Measurements from ENCODE around the gene PRRT1.
"Not testable (repeated sequence)": the region's sequence is repeated elsewhere in the genome, so short reads cannot be mapped to it uniquely, and the experiment has no call there.

PRRT1 gene

GRCh38 chr6:32120573-32121059, 31.1 kb downstream of the PRRT1 start:
- no peak for DNase-seq (ENCODE audit: low read depth)

DNA sequence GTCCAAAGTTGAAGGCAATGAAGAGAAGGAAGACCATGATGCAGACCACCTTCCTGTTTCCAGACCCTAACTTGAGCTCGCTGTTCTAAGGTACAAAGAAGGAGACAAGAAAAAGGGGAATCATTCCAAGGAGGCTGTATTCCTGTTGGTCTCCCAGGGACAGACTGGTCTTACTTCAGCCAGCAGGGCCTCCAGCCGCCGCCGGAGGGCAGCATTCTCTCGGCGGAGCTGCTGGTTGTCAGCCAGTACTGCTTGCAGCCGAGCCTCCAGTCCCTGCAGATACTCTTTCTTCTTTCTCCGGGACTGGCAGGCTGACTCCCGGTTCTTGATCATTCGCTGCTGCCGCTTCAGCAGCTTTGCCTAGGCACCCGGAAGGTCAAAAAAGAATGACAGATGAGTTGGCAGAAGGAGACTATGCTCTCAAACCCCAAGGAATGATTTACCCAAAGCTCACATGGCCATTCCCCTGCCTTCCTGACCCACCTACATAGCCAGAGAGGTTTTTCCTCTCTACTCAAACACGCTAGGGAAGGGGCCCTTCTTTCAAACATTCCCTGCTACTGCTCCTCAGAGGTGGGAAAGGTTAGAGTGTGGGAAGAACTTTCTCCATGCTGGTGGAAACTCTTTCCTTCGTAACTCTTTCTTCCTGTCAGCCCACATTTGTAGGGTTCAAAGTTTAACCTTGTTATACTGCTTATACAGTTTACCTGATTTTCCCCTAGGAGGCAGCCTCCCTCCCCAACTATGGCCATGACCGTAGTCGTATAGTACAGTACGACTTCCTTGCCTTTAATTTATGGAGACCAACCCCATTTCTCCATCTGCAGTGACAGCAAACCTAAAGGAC, 32.7 kb downstream of the PRRT1 start:
- DNase-seq (ENCODE audit: low read depth), result peak; percentile 41

GRCh38 chr6:32117461-32117860, 34.3 kb downstream of the PRRT1 start:
- no peak for DNase-seq (ENCODE audit: low read depth)

DNA sequence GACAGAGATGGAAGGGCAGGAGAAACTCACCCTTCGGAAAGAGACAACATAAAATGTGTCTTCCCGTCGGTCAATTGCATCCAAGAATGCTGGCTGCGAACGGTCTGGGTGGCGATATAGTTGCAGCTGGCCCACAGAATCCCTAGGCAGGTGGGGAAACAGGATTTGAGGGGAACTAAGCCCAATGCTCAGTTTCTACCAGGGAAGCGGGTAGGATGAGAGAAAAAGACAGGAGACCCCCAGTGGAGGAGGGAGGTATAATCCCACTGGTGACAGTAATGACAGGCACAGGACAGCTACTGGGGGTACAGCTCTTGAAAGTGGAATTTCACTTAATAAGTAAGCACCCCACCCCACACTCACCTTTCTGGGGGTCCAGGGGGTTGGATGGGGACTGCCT, 35.1 kb downstream of the PRRT1 start:
- no peak for DNase-seq (ENCODE audit: low read depth)

DNA sequence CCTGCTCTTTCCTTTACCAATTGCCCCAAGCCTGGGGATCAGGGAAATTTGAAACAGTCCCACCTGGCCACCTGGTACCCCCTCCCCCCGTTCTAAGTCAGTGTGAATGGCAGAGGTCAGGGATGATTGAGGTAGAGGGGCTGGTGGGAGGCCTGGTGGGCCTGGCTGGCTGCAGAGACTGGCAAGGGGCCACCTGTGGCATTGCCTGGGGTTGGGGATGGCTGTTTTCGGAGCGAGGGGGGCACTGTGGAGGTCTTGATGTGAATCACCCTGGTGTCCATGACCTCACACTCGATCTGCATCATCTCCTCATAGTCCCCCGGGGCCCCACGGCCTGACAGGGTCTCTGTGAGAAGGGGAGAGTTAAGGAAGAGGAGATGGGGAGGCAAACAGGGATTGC, 36.1 kb downstream of the PRRT1 start:
- DNase-seq (ENCODE audit: low read depth), result no peak

- DNase-seq (ENCODE audit: low read depth), result no peak
Measured at GRCh38 chr6:32114796-32115195, 36.9 kb downstream of the PRRT1 start.

- no peak for DNase-seq (ENCODE audit: low read depth)
Measured at GRCh38 chr6:32113386-32114352, 38.1 kb downstream of the PRRT1 start.

- no peak for DNase-seq (ENCODE audit: low read depth)
Measured at GRCh38 chr6:32112431-32112980, 39.2 kb downstream of the PRRT1 start.

- DNase-seq (ENCODE audit: low read depth), result no peak
Measured at GRCh38 chr6:32111424-32112066, 40.2 kb downstream of the PRRT1 start.

- no peak for DNase-seq (ENCODE audit: low read depth)
Measured at GRCh38 chr6:32110632-32111031, 41.1 kb downstream of the PRRT1 start.

DNA sequence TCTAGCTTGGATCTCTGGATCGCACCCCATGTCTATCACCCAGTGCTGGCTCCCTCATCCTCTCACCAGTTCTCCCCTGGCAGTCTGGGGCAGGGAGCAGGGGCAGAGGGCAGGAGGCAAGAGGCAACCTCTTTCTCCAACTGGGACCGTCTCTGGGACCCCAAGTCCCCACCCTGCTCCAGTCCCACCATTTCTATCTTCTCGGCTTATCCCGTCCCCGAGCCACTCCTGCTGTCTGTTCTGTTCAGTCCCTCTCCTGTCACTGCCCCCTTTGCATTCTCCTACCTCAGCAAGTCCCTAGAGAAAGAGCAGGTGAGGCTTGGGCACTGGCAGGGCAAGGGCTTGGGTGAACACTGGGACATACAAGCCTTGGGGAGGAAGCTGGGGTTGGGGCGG, 42.0 kb downstream of the PRRT1 start:
- DNase-seq (ENCODE audit: low read depth), result no peak

- no peak for DNase-seq (ENCODE audit: low read depth)
Measured at GRCh38 chr6:32109114-32109764, 42.5 kb downstream of the PRRT1 start, which contains the start of gene TNXB. TSS of gene TNXB (minus strand) at chr6:32109338. CDS start at chr6:32098198, 11,140 bp downstream.

- DNase-seq (ENCODE audit: low read depth), result no peak
Measured at GRCh38 chr6:32108727-32109113, 43.0 kb downstream of the PRRT1 start.

DNA sequence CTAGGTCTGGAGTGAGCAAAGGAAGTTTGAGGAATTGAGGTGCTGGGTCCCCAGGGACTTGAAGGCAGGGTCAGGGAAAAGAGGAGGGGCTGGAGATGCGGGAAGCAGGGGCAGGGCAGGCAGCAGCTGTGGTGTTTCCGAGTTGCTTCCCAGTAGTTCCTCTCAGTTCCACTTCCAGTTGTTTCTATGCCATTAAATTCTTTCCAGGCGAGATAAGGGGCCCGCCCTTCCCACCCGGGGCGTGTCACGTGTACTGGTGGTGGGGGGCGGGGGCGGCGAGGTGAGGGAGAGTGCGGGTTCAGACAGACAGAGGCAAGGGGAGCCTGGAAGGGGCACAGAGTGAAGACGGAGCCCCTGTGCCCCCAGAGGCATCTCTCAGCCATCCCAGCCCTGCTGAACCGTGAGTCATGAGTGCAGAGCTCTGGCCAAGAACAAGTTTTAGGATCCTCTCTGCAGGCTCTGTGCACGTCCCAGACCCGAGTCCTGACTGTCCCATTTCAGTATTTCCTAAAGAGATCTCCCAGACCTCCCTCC, 43.6 kb downstream of the PRRT1 start:
- DNase-seq (ENCODE audit: low read depth), result no peak

- no peak for DNase-seq (ENCODE audit: low read depth)
Measured at GRCh38 chr6:32107406-32107805, 44.3 kb downstream of the PRRT1 start.

DNA sequence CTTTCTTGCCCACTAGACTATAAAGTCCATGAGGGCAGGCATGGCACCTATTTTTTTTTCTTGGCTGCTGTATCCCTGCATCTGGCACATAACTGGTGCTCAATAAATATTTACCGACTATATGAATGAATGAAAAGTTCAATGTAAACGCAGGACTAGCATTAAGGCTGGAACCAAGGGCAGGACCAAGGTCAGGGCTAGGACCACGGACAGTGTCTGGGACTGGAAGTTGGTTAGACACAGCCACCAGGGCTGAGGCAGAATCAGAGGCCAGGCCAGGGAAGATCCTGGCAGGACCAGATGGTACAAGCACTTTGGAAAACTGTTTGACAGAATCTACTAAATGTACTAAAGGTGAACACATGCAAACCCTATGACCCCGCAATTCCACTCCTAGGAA, 46.3 kb downstream of the PRRT1 start:
- DNase-seq (ENCODE audit: low read depth), result no peak

GRCh38 chr6:32102255-32102654, 49.5 kb downstream of the PRRT1 start:
- no peak for DNase-seq (ENCODE audit: low read depth)

DNA sequence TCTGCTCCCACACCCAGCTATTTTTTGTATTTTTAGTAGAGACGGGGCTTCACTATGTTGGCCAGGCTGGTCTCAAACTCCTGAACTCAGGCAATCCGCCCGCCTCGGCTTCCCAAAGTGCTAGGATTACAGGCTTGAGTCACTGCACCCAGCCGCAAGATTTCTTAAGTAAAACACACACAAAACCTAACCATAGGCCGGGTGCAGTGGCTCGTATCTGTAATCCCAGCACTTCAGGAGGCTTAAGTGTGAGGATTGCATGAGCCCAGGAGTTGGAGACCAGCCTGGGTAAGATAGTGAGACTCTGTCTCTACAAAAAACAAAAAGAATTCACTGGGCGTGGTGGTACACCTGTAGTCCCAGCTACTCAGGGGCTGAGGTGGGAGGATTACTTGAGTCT, 51.5 kb downstream of the PRRT1 start:
- DNase-seq (ENCODE audit: low read depth), result not testable (repeated sequence)
